Adrenal gland (tissue), 12 donors: Measurements from ENCODE around the gene ADAMTS17. TPM values are rescaled to one million over a fixed set of nuclear protein-coding genes. Genes with fewer than 3 reads are reported as not detected.

Experiments used
- DNase-seq, 7 donors: peaks; one replicate each; pipeline ENCODE4 v3.0.0-alpha.2; 2019 to 2020
- H3K27ac ChIP-seq, 5 donors: fragments of 200-600 bp; sonication (generic) in 4 of 5; 1 replicate in 3 of 5; 2 replicates in 2 of 5; pipeline versions ENCODE4 v1.5.1 to v1.8.0; 2016 to 2020; ENCODE audit warnings: mild to moderate bottlenecking in 1 of 5
- H3K27me3 ChIP-seq: fragments of 200-600 bp; 2 replicates; pipeline ENCODE4 v1.8.0; 2021
- H3K36me3 ChIP-seq, 2 donors: fragments of 200-600 bp; replicated peaks in 1 of 2; 1 replicate in 1 of 2; 2 replicates in 1 of 2; pipeline versions ENCODE4 v1.5.1 to v1.8.0; 2018 to 2022
- H3K4me1 ChIP-seq, 2 donors: fragments of 200-600 bp; replicated peaks in 1 of 2; 1 replicate in 1 of 2; 2 replicates in 1 of 2; pipeline versions ENCODE4 v1.5.1 to v1.8.0; 2018 to 2021
- H3K4me3 ChIP-seq, 4 donors: fragments of 200-600 bp; sonication (generic) in 3 of 4; one replicate each; pipeline ENCODE4 v1.5.1; 2016 to 2018
- H3K9me3 ChIP-seq, 3 donors: fragments of 200-600 bp; sonication (generic) in 1 of 3; replicated peaks in 1 of 3; 1 replicate in 2 of 3; 2 replicates in 1 of 3; pipeline versions ENCODE4 v1.5.1 to v1.8.0; 2016 to 2021
- CTCF ChIP-seq, 6 experiments: fragments of 450-650 bp in 4 of 6; fragments of 200-600 bp in 2 of 6; sonication (generic) in 1 of 6; IDR thresholded peaks; 1 replicate in 5 of 6; 2 replicates in 1 of 6; pipeline versions ENCODE4 v1.5.1 to v1.8.0; 2016 to 2021; ENCODE audit warnings: antibody characterized with exemption in 6 of 6, mild to moderate bottlenecking in 2 of 6, moderate library complexity in 1 of 6
- POLR2A ChIP-seq, 2 donors: fragments of 450-650 bp; IDR thresholded peaks; one replicate each; pipeline ENCODE4 v1.6.1; 2017; ENCODE audit warnings: antibody characterized with exemption in 2 of 2, mild to moderate bottlenecking in 2 of 2, moderate library complexity in 1 of 2
- WGBS, 4 donors: extraction: QIAGEN DNeasy Blood & Tissue Kit in 2 of 4; methylation state at CpG; one replicate each; pipeline versions ENCODE4 v1.1.5 to v1.1.7; 2013 to 2017; 5-methylcytosine and 5-hydroxymethylcytosine counted together
- intact Hi-C, 2 donors: fragments of 100-400 bp; cut with DNase I; formaldehyde crosslinking; loops; one replicate each; pipeline versions ENCODE4 v1.14.1 to v1.15.0; 2022 to 2023
- polyA plus RNA-seq, 3 donors: library from polyadenylated mRNA; stranded (reverse); fragments of 200-250 nt in 2 of 3; fragments of 350-450 nt in 1 of 3; fragmentation: Illumina TruSeq in 1 of 3; extraction: RNeasy Lipid Tissue Mini Kit (QIAGEN cat#74804) in 1 of 3; gene quantifications; one replicate each; pipeline ENCODE4 v1.2.3, GENCODE V29; 2013 to 2014
- total RNA-seq, 9 donors: library from RNA; depleted of rRNA in 4 of 9; stranded (reverse); fragments of >200 nt in 4 of 9; fragments of 120-200 nt in 1 of 9; fragmentation: NEBNext Ultra II Directional in 1 of 9; extraction: Animal tissue kit (Norgen Biotek cat#: 25700) in 1 of 9; gene quantifications; one replicate each; pipeline versions ENCODE4 v1.1.0 to v1.2.4, GENCODE V29; 2013 to 2023
- donor health status: healthy with polysubstance abuse.
- donor health status: Bipolar disorder and iron deficiency.
- donor health status: DM: yes; HTN: yes; CAD: no.
- donor health status: DM: no; HTN: no; CAD: no.
- donor health status: DM: no; HTN: no; CAD: no.
- donor health status: DM: yes; HTN: yes; CAD: no.

ADAMTS17 gene
- total and polyA plus RNA-seq, 12 donors, result 0.51 to 14.8 (median 2.9) TPM

GRCh38 chr15:100001405-100001804, 340.4 kb downstream of the ADAMTS17 start:
- Histone ChIP-seq H3K36me3 (no peaks in the 10 kb centered on the region), H3K27ac (no peak overlapping the region), H3K4me1 (no peaks in the 10 kb centered on the region), H3K27me3 (no peaks in the 10 kb centered on the region), H3K4me3 (no peak overlapping the region), H3K9me3 (no peaks in the 10 kb centered on the region)
- no peak for DNase-seq
- intact Hi-C loops, result no loop called here
- TF ChIP-seq POLR2A (IDR thresholded peaks at IDR 0.05) (no peak), CTCF (IDR thresholded peaks at IDR 0.05) (no peak)
- 89 to 94% (median 89%) methylated on average over 10 of the region's 10 CpGs for WGBS, 4 donors

- Histone ChIP-seq H3K27ac (no peak overlapping the region), H3K27me3 (no peaks in the 10 kb centered on the region), H3K4me1 (no peaks in the 10 kb centered on the region), H3K36me3 (no peaks in the 10 kb centered on the region), H3K9me3 (no peaks in the 10 kb centered on the region), H3K4me3 (no peak overlapping the region)
- no peak for TF ChIP-seq CTCF (IDR thresholded peaks at IDR 0.05)
- TF ChIP-seq POLR2A (IDR thresholded peaks at IDR 0.05), result no peak
- WGBS, 4 donors, result 84 to 88% (median 85%) methylated on average over 14 to 19 of the region's 19 CpGs
- intact Hi-C loops, result no loop called here
- DNase-seq, result no peak
These were observed 342.3 kb downstream of the ADAMTS17 start for GRCh38 chr15:99999282-100000070.

GRCh38 chr15:99998661-99999101, 343.1 kb downstream of the ADAMTS17 start:
- no peaks in the 10 kb centered on the region for H3K27me3 ChIP-seq
- intact Hi-C loops, result no loop called here
- no peak for DNase-seq
- H3K36me3 ChIP-seq, result no peaks in the 10 kb centered on the region
- no peaks in the 10 kb centered on the region for H3K4me1 ChIP-seq
- 91 to 97% (median 95%) methylated on average over 10 to 12 of the region's 12 CpGs for WGBS, 4 donors
- H3K27ac ChIP-seq, result no peak overlapping the region
- H3K9me3 ChIP-seq, result no peaks in the 10 kb centered on the region
- H3K4me3 ChIP-seq, result no peak overlapping the region
- TF ChIP-seq CTCF (IDR thresholded peaks at IDR 0.05) (no peak), POLR2A (IDR thresholded peaks at IDR 0.05) (no peak)

- Histone ChIP-seq H3K4me3 (no peak overlapping the region), H3K27me3 (no peaks in the 10 kb centered on the region), H3K36me3 (no peaks in the 10 kb centered on the region), H3K4me1 (no peaks in the 10 kb centered on the region), H3K9me3 (no peaks in the 10 kb centered on the region), H3K27ac (no peak overlapping the region)
- intact Hi-C loops, result no loop called here
- no peak for DNase-seq
- TF ChIP-seq POLR2A (IDR thresholded peaks at IDR 0.05) (no peak), CTCF (IDR thresholded peaks at IDR 0.05) (no peak)
- 72 to 94% (median 87%) methylated on average over 3 to 22 of the region's 22 CpGs for WGBS, 4 donors
These were observed 344.6 kb downstream of the ADAMTS17 start for GRCh38 chr15:99997112-99997651.
